GM20000 (cell line): ENCODE measurements around the gene TM7SF3.
A peak's percentile ranks its signal among the peaks of the same experiment; 100 is the strongest.
"Not testable (repeated sequence)": the region's sequence is repeated elsewhere in the genome, so short reads cannot be mapped to it uniquely, and the experiment has no call there.

Source experiments
- DNase-seq: peaks from one replicate; pipeline ENCODE4 v3.0.0; 2012; ENCODE audit warnings: low spot score
- CTCF ChIP-seq: IDR thresholded peaks from 2 replicates; pipeline ENCODE4 v1.5.1; 2012; ENCODE audit warnings: mild to moderate bottlenecking, control low read depth; ENCODE audit errors: extremely low read depth, missing control alignments

The TM7SF3 gene

GRCh38 chr12:26976687-26977086 lies 37.5 kb downstream of the TM7SF3 start:
- no peak for DNase-seq
- no peak for TF ChIP-seq CTCF

GRCh38 chr12:26971963-26972362 lies 42.2 kb downstream of the TM7SF3 start:
- no peak for TF ChIP-seq CTCF
- peak; percentile 80 for DNase-seq

- no peak for TF ChIP-seq CTCF
- DNase-seq, result no peak
Measured at GRCh38 chr12:26970136-26970535, 44.0 kb downstream of the TM7SF3 start.

GRCh38 chr12:26966842-26967241 lies 47.3 kb downstream of the TM7SF3 start:
- TF ChIP-seq CTCF, result no peak
- DNase-seq, result no peak

- TF ChIP-seq CTCF, result no peak
- DNase-seq, result no peak
Measured at GRCh38 chr12:26963413-26963812, 50.8 kb downstream of the TM7SF3 start.

- TF ChIP-seq CTCF, result no peak
- DNase-seq, result no peak
Measured at GRCh38 chr12:26961803-26962202, 52.4 kb downstream of the TM7SF3 start.

GRCh38 chr12:26961391-26961790 lies 52.8 kb downstream of the TM7SF3 start:
- not testable (repeated sequence) for DNase-seq

GRCh38 chr12:26954027-26954426 lies 60.2 kb downstream of the TM7SF3 start:
- TF ChIP-seq CTCF, result no peak
- DNase-seq, result no peak
